Parathyroid adenoma (tissue), 2 donors: ENCODE results near the gene CCNJL.

Experiments used
- H2AFZ ChIP-seq: fragments of 300-600 bp; sonication (generic); one replicate; pipeline ENCODE4 v1.7.0; 2017; ENCODE audit warnings: antibody characterized with exemption, mild to moderate bottlenecking
- H3K27ac ChIP-seq: fragments of 300-600 bp; sonication (generic); one replicate; pipeline ENCODE4 v1.7.0; 2017
- H3K27me3 ChIP-seq: fragments of 300-600 bp; sonication (generic); one replicate; pipeline ENCODE4 v1.7.0; 2017; ENCODE audit warnings: low read length; ENCODE audit not compliant: control insufficient read depth, insufficient read depth
- H3K36me3 ChIP-seq: fragments of 300-600 bp; sonication (generic); one replicate; pipeline ENCODE4 v1.7.0; 2017; ENCODE audit warnings: low read length; ENCODE audit not compliant: control insufficient read depth, insufficient read depth
- H3K4me1 ChIP-seq: fragments of 300-600 bp; sonication (generic); one replicate; pipeline ENCODE4 v1.7.0; 2017; ENCODE audit warnings: control low read depth
- H3K4me2 ChIP-seq: fragments of 300-600 bp; sonication (generic); one replicate; pipeline ENCODE4 v1.7.0; 2017; ENCODE audit warnings: low read length
- H3K4me3 ChIP-seq: fragments of 300-600 bp; sonication (generic); one replicate; pipeline ENCODE4 v1.7.0; 2017; ENCODE audit warnings: low read depth, low read length
- H3K79me2 ChIP-seq: fragments of 300-600 bp; sonication (generic); one replicate; pipeline ENCODE4 v1.7.0; 2017; ENCODE audit warnings: control low read depth
- H3K9ac ChIP-seq: fragments of 300-600 bp; sonication (generic); one replicate; pipeline ENCODE4 v1.7.0; 2017; ENCODE audit warnings: mild to moderate bottlenecking
- H3K9me3 ChIP-seq: fragments of 300-600 bp; sonication (generic); one replicate; pipeline ENCODE4 v1.7.0; 2017; ENCODE audit warnings: low read length; ENCODE audit not compliant: control insufficient read depth
- CTCF ChIP-seq: fragments of 300-600 bp; sonication (generic); IDR thresholded peaks from one replicate; pipeline ENCODE4 v1.7.0; 2017; ENCODE audit warnings: antibody characterized with exemption, mild to moderate bottlenecking
- donor health status: primary hyperparathyroidism.

CCNJL gene

GRCh38 chr5:160359242-160359641, 46.9 kb upstream of the CCNJL start:
- Histone ChIP-seq H3K9ac (no peak overlapping the region), H3K27me3 (no peaks in the 10 kb centered on the region), H3K4me2 (no peak overlapping the region)

GRCh38 chr5:160357861-160358411, 45.6 kb upstream of the CCNJL start:
- Histone ChIP-seq H3K27ac (no peak overlapping the region), H3K36me3 (no peaks in the 10 kb centered on the region), H3K4me3 (no peak overlapping the region), H3K27me3 (no peaks in the 10 kb centered on the region), H3K4me1 (no peaks in the 10 kb centered on the region), H3K79me2 (no peaks in the 10 kb centered on the region), H3K9me3 (no peaks in the 10 kb centered on the region), H3K9ac (no peak overlapping the region), H3K4me2 (no peak overlapping the region), H2AFZ (no peak overlapping the region)
- TF ChIP-seq CTCF: no peak

More at GRCh38 chr5:160359242-160359641, 46.9 kb upstream of the CCNJL start:
- no peak overlapping the region for H3K4me3 ChIP-seq
- TF ChIP-seq CTCF: no peak
- H3K27ac ChIP-seq: no peak overlapping the region
- no peak overlapping the region for H2AFZ ChIP-seq
- no peaks in the 10 kb centered on the region for H3K36me3 ChIP-seq
- no peaks in the 10 kb centered on the region for H3K79me2 ChIP-seq
- no peaks in the 10 kb centered on the region for H3K9me3 ChIP-seq
- H3K4me1 ChIP-seq: no peaks in the 10 kb centered on the region

GRCh38 chr5:160357394-160357793, 45.0 kb upstream of the CCNJL start:
- H2AFZ ChIP-seq: no peak overlapping the region
- H3K9me3 ChIP-seq: no peaks in the 10 kb centered on the region
- no peak overlapping the region for H3K27ac ChIP-seq
- H3K36me3 ChIP-seq: no peaks in the 10 kb centered on the region
- no peak overlapping the region for H3K4me2 ChIP-seq
- no peak for TF ChIP-seq CTCF
- no peaks in the 10 kb centered on the region for H3K27me3 ChIP-seq
- H3K4me1 ChIP-seq: no peaks in the 10 kb centered on the region
- H3K4me3 ChIP-seq: no peak overlapping the region
- H3K9ac ChIP-seq: no peak overlapping the region
- H3K79me2 ChIP-seq: no peaks in the 10 kb centered on the region

GRCh38 chr5:160356550-160357347, 44.4 kb upstream of the CCNJL start:
- Histone ChIP-seq H3K9me3 (no peaks in the 10 kb centered on the region), H3K36me3 (no peaks in the 10 kb centered on the region), H2AFZ (no peak overlapping the region), H3K4me3 (no peak overlapping the region), H3K9ac (no peak overlapping the region), H3K4me2 (no peak overlapping the region), H3K4me1 (no peaks in the 10 kb centered on the region), H3K27ac (no peak overlapping the region), H3K79me2 (no peaks in the 10 kb centered on the region), H3K27me3 (no peaks in the 10 kb centered on the region)
- no peak for TF ChIP-seq CTCF

GRCh38 chr5:160354666-160355065, 42.3 kb upstream of the CCNJL start:
- H3K27me3 ChIP-seq: no peaks in the 10 kb centered on the region
- H3K27ac ChIP-seq: no peak overlapping the region
- no peak overlapping the region for H2AFZ ChIP-seq
- no peak overlapping the region for H3K9ac ChIP-seq
- H3K4me1 ChIP-seq: no peaks in the 10 kb centered on the region
- no peak for TF ChIP-seq CTCF
- no peak overlapping the region for H3K4me3 ChIP-seq
- no peaks in the 10 kb centered on the region for H3K79me2 ChIP-seq
- H3K4me2 ChIP-seq: no peak overlapping the region
- no peaks in the 10 kb centered on the region for H3K36me3 ChIP-seq
- H3K9me3 ChIP-seq: no peaks in the 10 kb centered on the region
